GM12878 (cell line): ENCODE data around the gene ACTL6B.

Source experiments
- DPF2 ChIP-seq: fragments of 450-650 bp; IDR thresholded peaks from 2 replicates; pipeline ENCODE4 v1.6.1; 2017; ENCODE audit warnings: mild to moderate bottlenecking
- EED ChIP-seq: sonication (generic); IDR thresholded peaks from 2 replicates; pipeline ENCODE4 v1.6.1; 2016; ENCODE audit warnings: antibody characterized with exemption, low read depth
- ESRRA ChIP-seq: IDR thresholded peaks from 2 replicates; pipeline ENCODE4 v1.6.1; 2012; ENCODE audit warnings: mild to moderate bottlenecking, low read length, improper control_type of control experiment
- FOXM1 ChIP-seq: IDR thresholded peaks from 2 replicates; pipeline ENCODE4 v1.6.1; 2012; ENCODE audit warnings: low read depth, mild to moderate bottlenecking, inconsistent platforms, low read length, moderate library complexity
- HDAC2 ChIP-seq: fragments of 200-600 bp; sonication (generic); IDR thresholded peaks from 2 replicates; pipeline ENCODE4 v1.6.1; 2017
- MXI1 ChIP-seq: fragments of 150-350 bp; IDR thresholded peaks from 2 replicates; pipeline ENCODE4 v1.6.1; 2011; ENCODE audit warnings: low read depth, mild to moderate bottlenecking, inconsistent platforms, low read length, improper control_type of control experiment
- POLR2A ChIP-seq: IDR thresholded peaks from 2 replicates; pipeline ENCODE4 v1.6.1; 2011; ENCODE audit warnings: low read depth, mild to moderate bottlenecking, low read length
- YBX1 ChIP-seq: fragments of 450-650 bp; IDR thresholded peaks from 2 replicates; pipeline ENCODE4 v1.6.1; 2016; ENCODE audit warnings: antibody characterized with exemption
- TF ChIP-seq, protein P1 (sequence below), 3 experiments: IDR thresholded peaks in 2 of 3; conservative IDR thresholded peaks in 1 of 3; 2 replicates each; pipeline ENCODE4 v1.5.1; 2011; ENCODE audit warnings: low read depth in 3 of 3, low read length in 3 of 3, mild to moderate bottlenecking in 3 of 3, control low read depth in 2 of 3, moderate library complexity in 2 of 3, inconsistent platforms in 1 of 3, mixed read lengths in 1 of 3; ENCODE audit not compliant: control insufficient read depth in 2 of 3, insufficient read depth in 1 of 3; ENCODE audit errors: extremely low read depth in 1 of 3
- TF ChIP-seq, protein P2 (sequence below): IDR thresholded peaks from 2 replicates; pipeline ENCODE4 v1.6.1; 2012; ENCODE audit warnings: mild to moderate bottlenecking, low read depth, low read length
- TF ChIP-seq, protein P3 (sequence below): fragments of 450-650 bp; IDR thresholded peaks from 2 replicates; pipeline ENCODE4 v1.6.1; 2017; ENCODE audit warnings: borderline replicate concordance

DNA sequence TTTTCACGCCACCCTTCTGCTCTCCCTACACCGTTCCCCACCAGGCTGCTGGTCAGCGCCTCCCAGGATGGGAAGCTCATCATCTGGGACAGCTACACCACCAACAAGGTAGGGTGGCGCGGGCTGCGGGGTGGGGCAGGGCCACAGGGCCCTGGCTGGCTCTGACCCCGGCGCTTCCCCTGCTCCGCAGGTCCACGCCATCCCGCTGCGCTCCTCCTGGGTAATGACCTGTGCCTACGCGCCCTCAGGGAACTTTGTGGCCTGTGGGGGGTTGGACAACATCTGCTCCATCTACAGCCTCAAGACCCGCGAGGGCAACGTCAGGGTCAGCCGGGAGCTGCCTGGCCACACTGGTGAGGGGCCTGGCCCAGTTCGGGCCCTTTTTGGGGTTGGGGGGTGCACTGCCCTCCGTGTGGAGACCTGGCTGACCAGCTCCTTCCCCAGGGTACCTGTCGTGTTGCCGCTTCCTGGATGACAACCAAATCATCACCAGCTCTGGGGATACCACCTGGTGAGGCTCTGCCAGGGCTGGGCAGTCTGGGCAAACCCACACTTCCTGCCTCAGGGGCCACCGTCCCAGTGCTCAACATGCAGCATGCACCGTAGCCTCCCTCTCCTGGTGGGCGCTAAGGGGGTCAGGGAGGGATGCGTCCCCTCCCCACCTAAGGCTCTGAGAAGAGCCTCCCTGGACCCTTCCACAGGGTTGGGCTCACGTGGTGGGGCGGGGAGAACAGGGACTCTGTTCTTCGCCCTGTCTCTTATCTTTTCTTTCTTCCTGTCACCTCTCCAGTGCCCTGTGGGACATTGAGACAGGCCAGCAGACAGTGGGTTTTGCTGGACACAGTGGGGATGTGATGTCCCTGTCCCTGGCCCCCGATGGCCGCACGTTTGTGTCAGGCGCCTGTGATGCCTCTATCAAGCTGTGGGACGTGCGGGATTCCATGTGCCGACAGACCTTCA lies 21.3 kb upstream of the ACTL6B start:
- TF ChIP-seq, protein P1, sequence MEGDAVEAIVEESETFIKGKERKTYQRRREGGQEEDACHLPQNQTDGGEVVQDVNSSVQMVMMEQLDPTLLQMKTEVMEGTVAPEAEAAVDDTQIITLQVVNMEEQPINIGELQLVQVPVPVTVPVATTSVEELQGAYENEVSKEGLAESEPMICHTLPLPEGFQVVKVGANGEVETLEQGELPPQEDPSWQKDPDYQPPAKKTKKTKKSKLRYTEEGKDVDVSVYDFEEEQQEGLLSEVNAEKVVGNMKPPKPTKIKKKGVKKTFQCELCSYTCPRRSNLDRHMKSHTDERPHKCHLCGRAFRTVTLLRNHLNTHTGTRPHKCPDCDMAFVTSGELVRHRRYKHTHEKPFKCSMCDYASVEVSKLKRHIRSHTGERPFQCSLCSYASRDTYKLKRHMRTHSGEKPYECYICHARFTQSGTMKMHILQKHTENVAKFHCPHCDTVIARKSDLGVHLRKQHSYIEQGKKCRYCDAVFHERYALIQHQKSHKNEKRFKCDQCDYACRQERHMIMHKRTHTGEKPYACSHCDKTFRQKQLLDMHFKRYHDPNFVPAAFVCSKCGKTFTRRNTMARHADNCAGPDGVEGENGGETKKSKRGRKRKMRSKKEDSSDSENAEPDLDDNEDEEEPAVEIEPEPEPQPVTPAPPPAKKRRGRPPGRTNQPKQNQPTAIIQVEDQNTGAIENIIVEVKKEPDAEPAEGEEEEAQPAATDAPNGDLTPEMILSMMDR (IDR thresholded peaks at IDR 0.05 in 2 of 3, conservative IDR thresholded peaks at IDR 0.05 in 1 of 3; ENCODE audit: control insufficient read depth in 2 of 3, extremely low read depth in 1 of 3, insufficient read depth in 1 of 3, low read depth in 3 of 3, low read length in 3 of 3) = no peak
- TF ChIP-seq, protein P2, sequence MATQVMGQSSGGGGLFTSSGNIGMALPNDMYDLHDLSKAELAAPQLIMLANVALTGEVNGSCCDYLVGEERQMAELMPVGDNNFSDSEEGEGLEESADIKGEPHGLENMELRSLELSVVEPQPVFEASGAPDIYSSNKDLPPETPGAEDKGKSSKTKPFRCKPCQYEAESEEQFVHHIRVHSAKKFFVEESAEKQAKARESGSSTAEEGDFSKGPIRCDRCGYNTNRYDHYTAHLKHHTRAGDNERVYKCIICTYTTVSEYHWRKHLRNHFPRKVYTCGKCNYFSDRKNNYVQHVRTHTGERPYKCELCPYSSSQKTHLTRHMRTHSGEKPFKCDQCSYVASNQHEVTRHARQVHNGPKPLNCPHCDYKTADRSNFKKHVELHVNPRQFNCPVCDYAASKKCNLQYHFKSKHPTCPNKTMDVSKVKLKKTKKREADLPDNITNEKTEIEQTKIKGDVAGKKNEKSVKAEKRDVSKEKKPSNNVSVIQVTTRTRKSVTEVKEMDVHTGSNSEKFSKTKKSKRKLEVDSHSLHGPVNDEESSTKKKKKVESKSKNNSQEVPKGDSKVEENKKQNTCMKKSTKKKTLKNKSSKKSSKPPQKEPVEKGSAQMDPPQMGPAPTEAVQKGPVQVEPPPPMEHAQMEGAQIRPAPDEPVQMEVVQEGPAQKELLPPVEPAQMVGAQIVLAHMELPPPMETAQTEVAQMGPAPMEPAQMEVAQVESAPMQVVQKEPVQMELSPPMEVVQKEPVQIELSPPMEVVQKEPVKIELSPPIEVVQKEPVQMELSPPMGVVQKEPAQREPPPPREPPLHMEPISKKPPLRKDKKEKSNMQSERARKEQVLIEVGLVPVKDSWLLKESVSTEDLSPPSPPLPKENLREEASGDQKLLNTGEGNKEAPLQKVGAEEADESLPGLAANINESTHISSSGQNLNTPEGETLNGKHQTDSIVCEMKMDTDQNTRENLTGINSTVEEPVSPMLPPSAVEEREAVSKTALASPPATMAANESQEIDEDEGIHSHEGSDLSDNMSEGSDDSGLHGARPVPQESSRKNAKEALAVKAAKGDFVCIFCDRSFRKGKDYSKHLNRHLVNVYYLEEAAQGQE = no peak
- TF ChIP-seq EED (no peak), YBX1 (no peak), POLR2A (no peak; the same call in 1 of the 2 replicates), DPF2 (no peak), FOXM1 (no peak), MXI1 (no peak), ESRRA (no peak), HDAC2 (no peak)
- TF ChIP-seq, protein P3, sequence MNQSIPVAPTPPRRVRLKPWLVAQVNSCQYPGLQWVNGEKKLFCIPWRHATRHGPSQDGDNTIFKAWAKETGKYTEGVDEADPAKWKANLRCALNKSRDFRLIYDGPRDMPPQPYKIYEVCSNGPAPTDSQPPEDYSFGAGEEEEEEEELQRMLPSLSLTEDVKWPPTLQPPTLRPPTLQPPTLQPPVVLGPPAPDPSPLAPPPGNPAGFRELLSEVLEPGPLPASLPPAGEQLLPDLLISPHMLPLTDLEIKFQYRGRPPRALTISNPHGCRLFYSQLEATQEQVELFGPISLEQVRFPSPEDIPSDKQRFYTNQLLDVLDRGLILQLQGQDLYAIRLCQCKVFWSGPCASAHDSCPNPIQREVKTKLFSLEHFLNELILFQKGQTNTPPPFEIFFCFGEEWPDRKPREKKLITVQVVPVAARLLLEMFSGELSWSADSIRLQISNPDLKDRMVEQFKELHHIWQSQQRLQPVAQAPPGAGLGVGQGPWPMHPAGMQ = no peak
